ENCODE results near the gene SAMD4A.

Gene SAMD4A

GRCh38 chr14:54703082-54703481, 136.2 kb downstream of the SAMD4A start:
- no peak overlapping the region for H2AFZ ChIP-seq (ENCODE audit: low read length)
- H3K79me2 ChIP-seq (ENCODE audit: insufficient read depth, low read length), result no peaks in the 10 kb centered on the region
- H3K36me3 ChIP-seq (ENCODE audit: insufficient read depth, low read length), result no peaks in the 10 kb centered on the region
- no peak overlapping the region for H3K4me3 ChIP-seq (ENCODE audit: low read depth, low read length, poor library complexity, severe bottlenecking)
- no peak overlapping the region for H3K27ac ChIP-seq (ENCODE audit: low read depth, low read length, poor library complexity, severe bottlenecking)
- TF ChIP-seq CTCF (IDR thresholded peaks at IDR 0.05; ENCODE audit: low read length), result no peak
- H3K9me2 ChIP-seq (ENCODE audit: low read depth, low read length), result no peaks in the 10 kb centered on the region
- no peaks in the 10 kb centered on the region for H3F3A ChIP-seq (ENCODE audit: insufficient read depth, low read length)
- H3K4me2 ChIP-seq (ENCODE audit: low read length), result no peak overlapping the region
- H3K9ac ChIP-seq (ENCODE audit: low read length), result no peak overlapping the region
- H3K9me3 ChIP-seq (ENCODE audit: low read length), result no peaks in the 10 kb centered on the region
- no peaks in the 10 kb centered on the region for H3K4me1 ChIP-seq (ENCODE audit: insufficient read depth, low read length, severe bottlenecking)
- H4K20me1 ChIP-seq (ENCODE audit: insufficient read depth, low read length), result no peaks in the 10 kb centered on the region
- H3K27me3 ChIP-seq (ENCODE audit: insufficient read depth, low read length), result no peaks in the 10 kb centered on the region

- no peak overlapping the region for H3K4me2 ChIP-seq (ENCODE audit: low read length)
- no peaks in the 10 kb centered on the region for H3K79me2 ChIP-seq (ENCODE audit: insufficient read depth, low read length)
- no peak overlapping the region for H2AFZ ChIP-seq (ENCODE audit: low read length)
- H3K4me1 ChIP-seq (ENCODE audit: insufficient read depth, low read length, severe bottlenecking), result no peaks in the 10 kb centered on the region
- no peaks in the 10 kb centered on the region for H3K9me3 ChIP-seq (ENCODE audit: low read length)
- no peak overlapping the region for H3K9ac ChIP-seq (ENCODE audit: low read length)
- H4K20me1 ChIP-seq (ENCODE audit: insufficient read depth, low read length), result no peaks in the 10 kb centered on the region
- no peak overlapping the region for H3K4me3 ChIP-seq (ENCODE audit: low read depth, low read length, poor library complexity, severe bottlenecking)
- no peaks in the 10 kb centered on the region for H3F3A ChIP-seq (ENCODE audit: insufficient read depth, low read length)
- no peaks in the 10 kb centered on the region for H3K27me3 ChIP-seq (ENCODE audit: insufficient read depth, low read length)
- no peaks in the 10 kb centered on the region for H3K36me3 ChIP-seq (ENCODE audit: insufficient read depth, low read length)
- no peak overlapping the region for H3K27ac ChIP-seq (ENCODE audit: low read depth, low read length, poor library complexity, severe bottlenecking)
- H3K9me2 ChIP-seq (ENCODE audit: low read depth, low read length), result no peaks in the 10 kb centered on the region
- TF ChIP-seq CTCF (IDR thresholded peaks at IDR 0.05; ENCODE audit: low read length) (no peak), EZH2 (IDR thresholded peaks at IDR 0.05; ENCODE audit: borderline replicate concordance, low read length) (no peak)
Observed at GRCh38 chr14:54703724-54704123, 136.8 kb downstream of the SAMD4A start.

- Histone ChIP-seq H2AFZ (ENCODE audit: low read length) (no peak overlapping the region), H3K9me3 (ENCODE audit: low read length) (no peaks in the 10 kb centered on the region), H3K9me2 (ENCODE audit: low read depth, low read length) (no peaks in the 10 kb centered on the region), H3K4me1 (ENCODE audit: insufficient read depth, low read length, severe bottlenecking) (no peaks in the 10 kb centered on the region), H3K4me2 (ENCODE audit: low read length) (no peak overlapping the region), H3K36me3 (ENCODE audit: insufficient read depth, low read length) (no peaks in the 10 kb centered on the region), H3K9ac (ENCODE audit: low read length) (no peak overlapping the region), H3F3A (ENCODE audit: insufficient read depth, low read length) (no peaks in the 10 kb centered on the region), H3K27ac (ENCODE audit: low read depth, low read length, poor library complexity, severe bottlenecking) (no peak overlapping the region), H4K20me1 (ENCODE audit: insufficient read depth, low read length) (no peaks in the 10 kb centered on the region), H3K4me3 (ENCODE audit: low read depth, low read length, poor library complexity, severe bottlenecking) (no peak overlapping the region), H3K27me3 (ENCODE audit: insufficient read depth, low read length) (no peaks in the 10 kb centered on the region), H3K79me2 (ENCODE audit: insufficient read depth, low read length) (no peaks in the 10 kb centered on the region)
- TF ChIP-seq CTCF (IDR thresholded peaks at IDR 0.05; ENCODE audit: low read length), result no peak
- no peak for TF ChIP-seq EZH2 (IDR thresholded peaks at IDR 0.05; ENCODE audit: borderline replicate concordance, low read length)
Observed at GRCh38 chr14:54704768-54705167, 137.8 kb downstream of the SAMD4A start.

Data from OCI-LY1 (cell line).